Spleen (tissue), 11 donors: ENCODE measurements around the gene DSG1. TPM values are rescaled to one million over a fixed set of nuclear protein-coding genes. Genes with fewer than 3 reads are reported as not detected.

Experiments used
- DNase-seq: peaks from one replicate; pipeline ENCODE4 v3.0.0-alpha.2; 2020
- H3K27ac ChIP-seq, 8 donors: fragments of 200-600 bp; sonication (generic) in 7 of 8; 1 replicate in 4 of 8; 2 replicates in 4 of 8; pipeline versions ENCODE4 v1.5.0 to v1.8.0; 2016 to 2021; ENCODE audit warnings: inconsistent platforms in 4 of 8, mild to moderate bottlenecking in 4 of 8, moderate library complexity in 1 of 8
- H3K27me3 ChIP-seq, 7 donors: fragments of 200-600 bp; sonication (generic) in 6 of 7; replicated peaks in 1 of 7; 1 replicate in 4 of 7; 2 replicates in 3 of 7; pipeline versions ENCODE4 v1.5.0 to v1.8.0; 2016 to 2021; ENCODE audit warnings: inconsistent platforms in 3 of 7, mild to moderate bottlenecking in 1 of 7
- H3K36me3 ChIP-seq, 6 donors: fragments of 200-600 bp; sonication (generic) in 5 of 6; 1 replicate in 4 of 6; 2 replicates in 2 of 6; pipeline versions ENCODE4 v1.5.0 to v1.8.0; 2016 to 2021; ENCODE audit warnings: inconsistent platforms in 2 of 6
- H3K4me1 ChIP-seq, 6 donors: fragments of 200-600 bp; sonication (generic) in 5 of 6; 1 replicate in 3 of 6; 2 replicates in 3 of 6; pipeline versions ENCODE4 v1.5.0 to v1.8.0; 2016 to 2021; ENCODE audit warnings: inconsistent platforms in 3 of 6
- H3K4me3 ChIP-seq, 8 donors: fragments of 200-600 bp; sonication (generic) in 7 of 8; 1 replicate in 4 of 8; 2 replicates in 4 of 8; pipeline versions ENCODE4 v1.5.0 to v1.8.0; 2016 to 2021; ENCODE audit warnings: inconsistent platforms in 4 of 8, mild to moderate bottlenecking in 4 of 8, moderate library complexity in 2 of 8
- H3K9me3 ChIP-seq, 8 donors: fragments of 200-600 bp; sonication (generic) in 7 of 8; 1 replicate in 4 of 8; 2 replicates in 4 of 8; pipeline versions ENCODE4 v1.5.0 to v1.8.0; 2016 to 2021; ENCODE audit warnings: inconsistent platforms in 4 of 8
- POLR2A ChIP-seq, 3 donors: fragments of 450-650 bp; IDR thresholded peaks; one replicate each; pipeline ENCODE4 v1.5.1; 2017; ENCODE audit warnings: antibody characterized with exemption in 3 of 3, mild to moderate bottlenecking in 1 of 3
- POLR2AphosphoS5 ChIP-seq, 3 donors: sonication (generic); formaldehyde crosslinking; IDR thresholded peaks; one replicate each; pipeline ENCODE4 v1.5.1; 2017; ENCODE audit warnings: antibody characterized with exemption in 3 of 3
- WGBS, 5 donors: extraction: QIAGEN DNeasy Blood & Tissue Kit in 3 of 5; methylation state at CpG; one replicate each; pipeline versions ENCODE4 v1.1.5 to v1.1.7; 2013 to 2018; 5-methylcytosine and 5-hydroxymethylcytosine counted together
- intact Hi-C: fragments of 100-400 bp; cut with DNase I; formaldehyde crosslinking; loops from one replicate; pipeline ENCODE4 v1.15.0; 2023; ENCODE audit warnings: low total_unique reads
- polyA plus RNA-seq, 3 donors: library from polyadenylated mRNA; stranded (reverse); fragments of 200-250 nt; gene quantifications; one replicate each; pipeline ENCODE4 v1.2.1, GENCODE V29; 2013
- total RNA-seq, 7 donors: library from RNA; depleted of rRNA in 3 of 7; stranded (reverse); fragments of >200 nt in 3 of 7; fragmentation: NEBNext Ultra II Directional in 4 of 7; extraction: Animal tissue kit (Norgen Biotek cat#: 25700) in 4 of 7; gene quantifications; one replicate each; pipeline versions ENCODE4 v1.1.0 to v1.2.1, GENCODE V29; 2016 to 2021
- TF ChIP-seq, protein P1 (sequence below), 11 experiments: fragments of 200-600 bp in 7 of 11; fragments of 450-650 bp in 4 of 11; sonication (generic) in 4 of 11; IDR thresholded peaks in 8 of 11; conservative IDR thresholded peaks in 3 of 11; 1 replicate in 7 of 11; 2 replicates in 4 of 11; pipeline versions ENCODE4 v1.4.0 to v1.8.0; 2016 to 2021; ENCODE audit warnings: antibody characterized with exemption in 11 of 11, inconsistent platforms in 4 of 11, mild to moderate bottlenecking in 1 of 11
- donor health status: healthy with polysubstance abuse.
- donor health status: DM: no; HTN: no; CAD: no; lungs with moderate emphysema.
- donor health status: DM: no; HTN: no; CAD: no.
- donor health status: Bipolar disorder and iron deficiency.
- donor health status: healthy.
- donor health status: DM: no; HTN: no; CAD: no.
- donor health status: DM: yes; HTN: yes; CAD: no.

Gene DSG1
- total and polyA plus RNA-seq, 10 donors = not detected

DNA sequence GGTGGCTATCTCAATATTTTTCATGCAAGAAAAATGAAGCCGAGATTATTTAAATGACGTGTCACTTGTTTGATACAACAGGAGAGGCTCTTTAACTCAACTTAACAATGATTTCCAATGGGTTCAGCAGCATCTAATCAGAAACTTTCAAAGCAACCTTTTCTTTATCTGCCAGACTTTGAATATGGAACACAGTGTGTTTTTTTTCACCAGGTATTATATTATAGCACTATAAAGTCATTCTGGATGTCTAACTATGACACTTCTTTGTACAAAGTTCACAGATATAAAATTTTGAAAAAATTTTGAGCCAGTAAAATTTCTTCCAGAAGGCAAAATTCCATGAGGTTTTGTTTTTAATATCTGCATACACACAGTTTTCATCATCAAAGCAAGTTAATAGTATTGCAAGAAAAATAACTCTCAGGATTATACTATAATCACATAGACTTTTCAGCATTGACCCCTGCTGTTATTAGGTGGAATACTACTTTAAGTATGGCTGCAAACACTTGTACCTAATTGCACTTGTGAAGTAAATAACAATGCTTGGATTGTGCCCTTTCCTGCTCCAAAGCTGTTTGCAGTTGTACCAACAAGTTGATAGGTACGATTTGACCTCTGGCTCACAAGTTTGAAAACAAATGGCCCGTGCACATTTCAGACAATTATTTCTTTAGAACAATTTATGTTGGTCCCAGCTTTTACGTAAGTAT is 44.0 kb upstream of the DSG1 start:
- TF ChIP-seq, protein P1, sequence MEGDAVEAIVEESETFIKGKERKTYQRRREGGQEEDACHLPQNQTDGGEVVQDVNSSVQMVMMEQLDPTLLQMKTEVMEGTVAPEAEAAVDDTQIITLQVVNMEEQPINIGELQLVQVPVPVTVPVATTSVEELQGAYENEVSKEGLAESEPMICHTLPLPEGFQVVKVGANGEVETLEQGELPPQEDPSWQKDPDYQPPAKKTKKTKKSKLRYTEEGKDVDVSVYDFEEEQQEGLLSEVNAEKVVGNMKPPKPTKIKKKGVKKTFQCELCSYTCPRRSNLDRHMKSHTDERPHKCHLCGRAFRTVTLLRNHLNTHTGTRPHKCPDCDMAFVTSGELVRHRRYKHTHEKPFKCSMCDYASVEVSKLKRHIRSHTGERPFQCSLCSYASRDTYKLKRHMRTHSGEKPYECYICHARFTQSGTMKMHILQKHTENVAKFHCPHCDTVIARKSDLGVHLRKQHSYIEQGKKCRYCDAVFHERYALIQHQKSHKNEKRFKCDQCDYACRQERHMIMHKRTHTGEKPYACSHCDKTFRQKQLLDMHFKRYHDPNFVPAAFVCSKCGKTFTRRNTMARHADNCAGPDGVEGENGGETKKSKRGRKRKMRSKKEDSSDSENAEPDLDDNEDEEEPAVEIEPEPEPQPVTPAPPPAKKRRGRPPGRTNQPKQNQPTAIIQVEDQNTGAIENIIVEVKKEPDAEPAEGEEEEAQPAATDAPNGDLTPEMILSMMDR (IDR thresholded peaks at IDR 0.05 in 8 of 11, conservative IDR thresholded peaks at IDR 0.05 in 3 of 11) = no peak
- TF ChIP-seq POLR2AphosphoS5 (IDR thresholded peaks at IDR 0.05) = no peak
- TF ChIP-seq POLR2A (IDR thresholded peaks at IDR 0.05) = no peak
- Histone ChIP-seq H3K4me3 (no peak overlapping the region), H3K4me1 (no peaks in the 10 kb centered on the region), H3K27me3 (no peaks in the 10 kb centered on the region), H3K27ac (no peak overlapping the region), H3K9me3 (no peaks in the 10 kb centered on the region), H3K36me3 (no peaks in the 10 kb centered on the region)
- DNase-seq = no peak
- intact Hi-C loops = no loop called here
- WGBS, 5 donors = 79 to 88% (median 84%) methylated on average over 5 of the region's 5 CpGs

DNA sequence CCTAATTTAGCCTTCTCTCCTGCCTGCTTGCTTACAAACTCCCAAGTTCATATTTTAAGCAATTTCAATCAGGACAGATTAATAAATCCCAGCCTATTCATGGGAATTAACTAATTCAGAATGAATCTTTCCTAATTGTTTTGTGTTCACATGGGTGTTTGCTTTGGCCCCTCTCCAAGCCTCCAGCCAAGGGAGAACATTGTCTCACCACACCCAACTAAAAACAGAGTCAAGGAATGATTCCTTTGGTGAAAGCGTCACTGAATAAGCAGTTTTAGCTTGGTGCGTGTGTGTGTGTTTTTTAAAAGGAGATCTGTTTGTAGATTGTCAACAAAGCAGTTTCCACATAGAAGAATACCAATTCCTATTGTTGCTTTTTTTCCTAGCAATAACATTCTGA is 43.0 kb upstream of the DSG1 start:
- Histone ChIP-seq H3K27ac (no peak overlapping the region), H3K9me3 (no peaks in the 10 kb centered on the region), H3K4me1 (no peaks in the 10 kb centered on the region), H3K4me3 (no peak overlapping the region), H3K36me3 (no peaks in the 10 kb centered on the region), H3K27me3 (no peaks in the 10 kb centered on the region)
- intact Hi-C loops = no loop called here
- 78 to 82% (median 79%) methylated on average over 2 of the region's 2 CpGs for WGBS, 5 donors
- no peak for DNase-seq
- TF ChIP-seq POLR2AphosphoS5 (IDR thresholded peaks at IDR 0.05) = no peak
- no peak for TF ChIP-seq POLR2A (IDR thresholded peaks at IDR 0.05)
- TF ChIP-seq, protein P1 (IDR thresholded peaks at IDR 0.05 in 8 of 11, conservative IDR thresholded peaks at IDR 0.05 in 3 of 11) = no peak

DNA sequence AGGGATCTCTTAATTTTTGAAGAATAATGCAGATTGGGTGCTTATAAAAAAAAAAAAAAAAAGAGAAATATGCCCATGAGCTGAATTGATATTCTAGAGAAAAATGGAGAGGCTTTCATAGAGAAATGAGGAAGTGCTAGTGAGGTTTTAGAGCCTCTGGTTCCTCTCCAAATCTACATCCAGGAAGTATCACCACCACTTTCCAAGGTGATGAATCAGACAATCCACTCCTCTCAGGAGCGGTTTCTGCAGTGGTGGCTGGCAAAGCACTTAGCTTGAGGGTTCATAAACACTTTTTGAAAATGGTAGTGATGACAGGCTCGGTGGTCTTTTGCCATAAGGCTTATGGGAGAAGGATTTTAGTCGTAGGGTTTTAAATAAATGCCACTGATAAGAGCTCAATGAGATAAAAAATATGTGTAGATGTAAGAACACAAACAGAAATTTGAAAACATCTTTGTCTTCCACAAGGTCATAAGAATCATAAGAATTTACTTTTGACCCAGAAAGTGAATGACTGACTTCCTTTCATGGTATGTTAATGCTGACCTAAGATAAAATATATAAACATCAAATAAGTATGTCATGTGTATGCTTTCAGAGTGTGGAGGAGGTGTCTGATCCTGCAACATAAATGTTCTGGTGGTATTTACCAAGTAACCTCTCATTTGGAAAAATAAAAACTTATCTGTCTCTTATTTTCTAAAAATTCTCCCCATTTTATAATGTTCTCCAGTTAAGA is 42.1 kb upstream of the DSG1 start:
- Histone ChIP-seq H3K4me3 (no peak overlapping the region), H3K27ac (no peak overlapping the region), H3K27me3 (no peaks in the 10 kb centered on the region), H3K36me3 (no peaks in the 10 kb centered on the region), H3K9me3 (no peaks in the 10 kb centered on the region), H3K4me1 (no peaks in the 10 kb centered on the region)
- no peak for DNase-seq
- WGBS, 5 donors = 33 to 50% (median 35%) methylated on average over 3 of the region's 3 CpGs
- intact Hi-C loops = no loop called here
- no peak for TF ChIP-seq POLR2A (IDR thresholded peaks at IDR 0.05)
- TF ChIP-seq POLR2AphosphoS5 (IDR thresholded peaks at IDR 0.05) = no peak
- TF ChIP-seq, protein P1 (IDR thresholded peaks at IDR 0.05 in 8 of 11, conservative IDR thresholded peaks at IDR 0.05 in 3 of 11) = no peak

DNA sequence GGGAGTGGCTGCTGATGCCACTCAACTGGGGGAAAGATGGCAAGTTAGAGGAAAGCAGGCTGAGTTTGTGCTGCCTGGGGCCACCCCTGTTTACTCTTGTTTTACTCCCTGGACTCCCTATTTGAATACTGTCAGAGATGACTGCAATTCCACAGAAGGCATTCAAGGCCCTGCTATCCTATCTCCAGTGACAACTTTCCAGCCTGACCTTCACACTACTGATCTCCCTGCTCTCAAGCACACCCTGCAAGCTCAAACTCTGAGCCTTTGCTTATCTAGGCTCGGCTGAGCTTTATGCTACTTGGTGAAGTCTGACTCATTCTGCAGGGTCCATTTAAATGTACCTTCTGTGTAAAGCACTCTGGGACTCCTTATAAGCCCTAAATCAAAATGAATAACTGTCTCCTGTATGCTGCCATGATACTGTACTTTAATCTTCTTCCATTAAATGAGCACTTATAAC is 39.3 kb upstream of the DSG1 start:
- H3K4me1 ChIP-seq = no peaks in the 10 kb centered on the region
- 63 to 100% (median 77%) methylated on average over 1 of the region's 1 CpG for WGBS, 5 donors
- TF ChIP-seq, protein P1 (IDR thresholded peaks at IDR 0.05 in 8 of 11, conservative IDR thresholded peaks at IDR 0.05 in 3 of 11) = no peak
- no peak for TF ChIP-seq POLR2A (IDR thresholded peaks at IDR 0.05)
- TF ChIP-seq POLR2AphosphoS5 (IDR thresholded peaks at IDR 0.05) = no peak
- H3K9me3 ChIP-seq = no peaks in the 10 kb centered on the region
- no peak for DNase-seq
- intact Hi-C loops = no loop called here
- H3K36me3 ChIP-seq = no peaks in the 10 kb centered on the region
- H3K4me3 ChIP-seq = no peak overlapping the region
- H3K27me3 ChIP-seq = no peaks in the 10 kb centered on the region
- no peak overlapping the region for H3K27ac ChIP-seq
